ENCODE data around the gene SOS2.

SOS2 gene

GRCh38 chr14:50257732-50258131 is 26.4 kb upstream of the SOS2 start:
- no peaks in the 10 kb centered on the region for H4K20me1 ChIP-seq (ENCODE audit: insufficient read depth)
- H2AFZ ChIP-seq (ENCODE audit: low read depth) = no peak overlapping the region
- H3K36me3 ChIP-seq (ENCODE audit: insufficient read depth) = no peaks in the 10 kb centered on the region
- H3K79me2 ChIP-seq (ENCODE audit: insufficient read depth, low read depth) = no peaks in the 10 kb centered on the region
- H3K4me2 ChIP-seq = no peak overlapping the region
- TF ChIP-seq CTCF (conservative IDR thresholded peaks at IDR 0.05; ENCODE audit: low read depth, low read length) = no peak
- H3K9ac ChIP-seq = no peak overlapping the region
- H3K27ac ChIP-seq = no peak overlapping the region
- no peaks in the 10 kb centered on the region for H3K27me3 ChIP-seq (ENCODE audit: insufficient read depth, low read depth)
- no peak overlapping the region for H3K4me3 ChIP-seq (IDR thresholded peaks at IDR 0.05; ENCODE audit: insufficient read depth, low read depth, low read length)
- H3K4me1 ChIP-seq (ENCODE audit: low read depth, poor library complexity, severe bottlenecking) = no peaks in the 10 kb centered on the region

GRCh38 chr14:50254248-50254647 is 22.9 kb upstream of the SOS2 start:
- Histone ChIP-seq H3K36me3 (ENCODE audit: insufficient read depth) (no peaks in the 10 kb centered on the region), H3K27me3 (ENCODE audit: insufficient read depth, low read depth) (no peaks in the 10 kb centered on the region), H3K4me1 (ENCODE audit: low read depth, poor library complexity, severe bottlenecking) (no peaks in the 10 kb centered on the region), H2AFZ (ENCODE audit: low read depth) (no peak overlapping the region), H4K20me1 (ENCODE audit: insufficient read depth) (no peaks in the 10 kb centered on the region), H3K4me3 (IDR thresholded peaks at IDR 0.05; ENCODE audit: insufficient read depth, low read depth, low read length) (no peak overlapping the region), H3K4me2 (no peak overlapping the region), H3K27ac (no peak overlapping the region), H3K79me2 (ENCODE audit: insufficient read depth, low read depth) (no peaks in the 10 kb centered on the region), H3K9ac (no peak overlapping the region)
- TF ChIP-seq CTCF (conservative IDR thresholded peaks at IDR 0.05; ENCODE audit: low read depth, low read length) = no peak

GRCh38 chr14:50249136-50249775 is 17.9 kb upstream of the SOS2 start:
- no peaks in the 10 kb centered on the region for H3K27me3 ChIP-seq (ENCODE audit: insufficient read depth, low read depth)
- no peak overlapping the region for H3K27ac ChIP-seq
- no peak for TF ChIP-seq CTCF (conservative IDR thresholded peaks at IDR 0.05; ENCODE audit: low read depth, low read length)
- no peak overlapping the region for H2AFZ ChIP-seq (ENCODE audit: low read depth)
- H3K4me2 ChIP-seq = no peak overlapping the region
- no peak overlapping the region for H3K9ac ChIP-seq
- no peaks in the 10 kb centered on the region for H4K20me1 ChIP-seq (ENCODE audit: insufficient read depth)
- H3K4me1 ChIP-seq (ENCODE audit: low read depth, poor library complexity, severe bottlenecking) = no peaks in the 10 kb centered on the region
- no peaks in the 10 kb centered on the region for H3K36me3 ChIP-seq (ENCODE audit: insufficient read depth)
- H3K79me2 ChIP-seq (ENCODE audit: insufficient read depth, low read depth) = no peaks in the 10 kb centered on the region
- H3K4me3 ChIP-seq (IDR thresholded peaks at IDR 0.05; ENCODE audit: insufficient read depth, low read depth, low read length) = no peak overlapping the region

- no peak for TF ChIP-seq CTCF (conservative IDR thresholded peaks at IDR 0.05; ENCODE audit: low read depth, low read length)
- Histone ChIP-seq H4K20me1 (ENCODE audit: insufficient read depth) (no peaks in the 10 kb centered on the region), H3K27ac (no peak overlapping the region), H3K4me3 (IDR thresholded peaks at IDR 0.05; ENCODE audit: insufficient read depth, low read depth, low read length) (no peak overlapping the region), H3K4me2 (no peak overlapping the region), H3K79me2 (ENCODE audit: insufficient read depth, low read depth) (no peaks in the 10 kb centered on the region), H3K9ac (no peak overlapping the region), H3K36me3 (ENCODE audit: insufficient read depth) (no peaks in the 10 kb centered on the region), H3K4me1 (ENCODE audit: low read depth, poor library complexity, severe bottlenecking) (no peaks in the 10 kb centered on the region), H2AFZ (ENCODE audit: low read depth) (no peak overlapping the region), H3K27me3 (ENCODE audit: insufficient read depth, low read depth) (no peaks in the 10 kb centered on the region)
Observed at GRCh38 chr14:50247245-50247644, 15.9 kb upstream of the SOS2 start.
